ENCODE results near the gene ZNF778. TPM values are rescaled to one million over a fixed set of nuclear protein-coding genes. Genes with fewer than 3 reads are reported as not detected.

Gene ZNF778
- total and polyA plus RNA-seq, 2 of the 13 experiments (the other 11 are each of a cell fraction or from before 2014, with no cell fraction given), result 3.8 to 7.2 TPM

GRCh38 chr16:89216315-89217137, 977 bp upstream of the ZNF778 start (continued):
- no peak for TF ChIP-seq ZNF574 (CRISPR knock-in tag; IDR thresholded peaks at IDR 0.05)
- no peak for TF ChIP-seq LCORL (IDR thresholded peaks at IDR 0.05)
- peak; percentile 29; the same call in 1 of the 2 replicates for TF ChIP-seq LCORL (CRISPR knock-in tag; IDR thresholded peaks at IDR 0.05)
- TF ChIP-seq MNT (IDR thresholded peaks at IDR 0.05), result peak; percentile 94
- TF ChIP-seq NBN (conservative IDR thresholded peaks at IDR 0.05), result no peak
- no peak for TF ChIP-seq HBP1 (CRISPR knock-in tag; IDR thresholded peaks at IDR 0.05; ENCODE audit: low read depth)
- peak in 1 of 2 experiments; percentile 79; a peak in 2 of 4 replicates for TF ChIP-seq HMGXB4 (CRISPR knock-in tag; IDR thresholded peaks at IDR 0.05; ENCODE audit: borderline replicate concordance in 1 of 2, low read depth in 1 of 2)
- peak; percentile 74; the same call in 1 of the 2 replicates for TF ChIP-seq TFAP4 (IDR thresholded peaks at IDR 0.05; ENCODE audit: borderline replicate concordance, low read depth)
- no peak for TF ChIP-seq TAF1 (CRISPR knock-in tag; IDR thresholded peaks at IDR 0.05)
- TF ChIP-seq ZNF20 (CRISPR knock-in tag; IDR thresholded peaks at IDR 0.05), result no peak
- TF ChIP-seq MIXL1 (CRISPR knock-in tag; IDR thresholded peaks at IDR 0.05), result peak; percentile 99
- no peak for TF ChIP-seq TERF1 (CRISPR knock-in tag; IDR thresholded peaks at IDR 0.05)
- TF ChIP-seq THRA (CRISPR knock-in tag; IDR thresholded peaks at IDR 0.05; ENCODE audit: borderline replicate concordance), result peak; percentile 64; the same call in 1 of the 2 replicates
- no peak for TF ChIP-seq ATF7 (IDR thresholded peaks at IDR 0.05)
- no peak for TF ChIP-seq ATF7 (CRISPR knock-in tag; IDR thresholded peaks at IDR 0.05)
- TF ChIP-seq ZKSCAN1 (IDR thresholded peaks at IDR 0.05; ENCODE audit: low read length), result no peak
- TF ChIP-seq RARG (CRISPR knock-in tag; IDR thresholded peaks at IDR 0.05; ENCODE audit: low read depth), result no peak

Data from HepG2 (cell line).